Colon (tissue), 2 donors: ENCODE data around the gene WDR5B.

Experiments used
- FAIRE-seq: peaks from 2 replicates; lab custom pipeline; 2012; peaks lifted over from hg19 to GRCh38; lab: Jason Lieb, UNC
- donor health status: control.
- donor health status: control.

WDR5B gene

GRCh38 chr3:122365582-122366378 is 50.1 kb downstream of the WDR5B start:
- peak; percentile 75 for FAIRE-seq

GRCh38 chr3:122365073-122365472 is 50.8 kb downstream of the WDR5B start:
- no peak for FAIRE-seq

GRCh38 chr3:122364490-122364889 is 51.4 kb downstream of the WDR5B start:
- no peak for FAIRE-seq
